HG02623 (cell line): ENCODE data around the gene ELK1.
"Not testable (repeated sequence)": the region's sequence is repeated elsewhere in the genome, so short reads cannot be mapped to it uniquely, and the experiment has no call there.

Experiments
- ATAC-seq: cut with Tn5 transposase; IDR thresholded peaks from one replicate; pipeline ENCODE4 v1.9.1; 2021; ENCODE audit warnings: moderate library complexity; ENCODE audit not compliant: unreplicated experiment

Gene ELK1, protein sequence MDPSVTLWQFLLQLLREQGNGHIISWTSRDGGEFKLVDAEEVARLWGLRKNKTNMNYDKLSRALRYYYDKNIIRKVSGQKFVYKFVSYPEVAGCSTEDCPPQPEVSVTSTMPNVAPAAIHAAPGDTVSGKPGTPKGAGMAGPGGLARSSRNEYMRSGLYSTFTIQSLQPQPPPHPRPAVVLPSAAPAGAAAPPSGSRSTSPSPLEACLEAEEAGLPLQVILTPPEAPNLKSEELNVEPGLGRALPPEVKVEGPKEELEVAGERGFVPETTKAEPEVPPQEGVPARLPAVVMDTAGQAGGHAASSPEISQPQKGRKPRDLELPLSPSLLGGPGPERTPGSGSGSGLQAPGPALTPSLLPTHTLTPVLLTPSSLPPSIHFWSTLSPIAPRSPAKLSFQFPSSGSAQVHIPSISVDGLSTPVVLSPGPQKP

DNA sequence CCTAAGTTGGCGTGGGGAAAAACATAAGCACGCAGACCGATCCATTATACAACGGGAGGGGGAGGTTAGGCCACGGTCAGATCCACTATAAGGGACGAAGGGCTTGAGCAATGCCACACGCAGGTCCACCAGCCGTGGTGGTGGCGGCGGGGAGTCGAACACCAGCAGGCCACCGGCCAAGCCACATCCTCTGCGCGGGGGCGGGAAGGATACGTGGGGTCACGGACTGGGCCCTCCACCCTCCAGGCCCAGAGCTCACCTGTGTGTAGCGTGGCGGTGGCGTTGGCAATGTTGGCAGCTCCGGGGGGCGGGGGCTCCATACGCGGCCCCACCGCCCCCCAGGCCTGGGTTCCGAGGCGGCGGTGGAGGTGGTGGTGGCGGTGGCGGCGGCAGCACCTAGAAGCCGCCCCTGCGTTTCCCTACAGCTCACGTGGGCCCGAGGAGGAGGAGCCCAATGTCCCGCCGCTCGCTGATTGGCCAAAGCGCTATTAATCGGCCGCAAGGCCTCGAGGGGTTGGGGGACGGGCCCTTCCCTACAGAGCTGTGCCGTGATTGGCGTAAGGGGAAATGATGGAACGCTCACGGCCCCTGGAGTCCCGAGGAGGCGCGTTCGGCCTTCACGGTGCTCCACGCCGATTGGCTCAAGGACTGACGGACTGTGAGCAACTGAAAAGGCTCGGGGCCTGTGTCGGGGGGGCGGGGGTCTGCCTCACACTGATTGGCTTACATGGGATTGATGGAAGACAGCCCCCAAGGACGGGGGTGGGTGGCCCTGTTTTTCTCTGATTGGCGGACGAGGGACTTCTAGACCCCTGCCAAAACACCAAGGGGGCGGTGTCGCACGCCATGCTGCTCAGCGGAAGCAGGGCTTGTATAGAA is at the start of gene ELK1:
TSS of gene ELK1 (minus strand) at position 400 of the 879 bp plus-strand sequence. CDS start 9,122 bp downstream, outside the sequence.
- peak; percentile 90 for ATAC-seq

DNA sequence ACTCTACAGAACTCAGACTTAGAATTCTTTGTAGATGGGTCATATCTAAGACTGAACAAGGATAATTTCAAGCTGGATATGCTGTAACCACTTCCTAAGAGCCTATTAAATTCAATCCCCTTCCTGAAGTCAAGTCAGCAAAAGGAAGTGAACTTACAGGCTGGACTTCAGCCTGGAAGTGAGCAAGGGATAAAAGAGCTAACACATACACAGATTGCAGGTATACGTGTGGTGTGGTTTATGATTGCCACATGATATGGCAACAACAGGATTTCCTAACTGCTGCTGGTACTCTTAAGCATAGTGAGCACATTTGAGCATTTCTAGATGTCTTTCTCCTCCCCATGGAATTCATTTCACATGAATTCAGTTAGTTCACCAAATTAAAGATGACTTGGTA is 46.8 kb upstream of the ELK1 start:
- no peak for ATAC-seq

DNA sequence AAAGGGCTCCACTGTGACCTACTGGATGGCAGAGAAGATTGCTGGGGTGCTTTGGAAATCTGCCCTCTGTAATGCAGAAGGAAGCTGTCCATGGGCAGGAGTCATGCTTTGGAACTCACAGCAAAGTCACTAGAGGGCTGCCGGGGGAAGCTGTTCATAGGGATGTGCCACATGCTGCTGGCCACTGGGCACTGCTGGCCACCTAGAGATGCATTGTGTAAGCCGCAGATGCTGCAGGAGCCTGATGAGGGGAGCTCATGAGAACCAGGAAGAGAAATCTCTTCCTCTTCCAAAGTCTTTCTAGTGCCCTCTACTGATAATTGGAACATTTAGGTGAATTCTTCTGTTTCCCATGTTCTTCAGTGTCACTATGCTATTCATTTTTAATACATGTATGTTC is 39.8 kb upstream of the ELK1 start:
- ATAC-seq = no peak

DNA sequence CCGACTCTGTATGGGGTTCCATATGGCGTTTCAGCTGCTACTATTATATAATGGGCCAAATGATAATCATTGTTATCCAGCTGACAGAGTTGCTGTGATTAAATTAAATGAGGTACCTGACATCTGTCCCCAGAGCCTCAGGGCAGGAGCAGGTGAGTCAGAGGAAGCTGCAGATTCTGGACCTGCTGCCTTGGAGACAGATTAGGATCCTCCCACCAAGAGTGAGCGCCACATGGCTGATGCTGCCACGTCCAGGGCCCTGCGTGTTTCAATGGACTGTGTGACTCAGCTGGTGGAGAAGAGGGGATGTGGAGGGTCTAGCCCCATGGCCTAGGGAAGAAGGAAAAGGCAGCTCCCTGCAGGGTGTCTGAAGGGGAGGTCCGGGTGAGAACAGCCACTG is 36.9 kb upstream of the ELK1 start:
- ATAC-seq = no peak

DNA sequence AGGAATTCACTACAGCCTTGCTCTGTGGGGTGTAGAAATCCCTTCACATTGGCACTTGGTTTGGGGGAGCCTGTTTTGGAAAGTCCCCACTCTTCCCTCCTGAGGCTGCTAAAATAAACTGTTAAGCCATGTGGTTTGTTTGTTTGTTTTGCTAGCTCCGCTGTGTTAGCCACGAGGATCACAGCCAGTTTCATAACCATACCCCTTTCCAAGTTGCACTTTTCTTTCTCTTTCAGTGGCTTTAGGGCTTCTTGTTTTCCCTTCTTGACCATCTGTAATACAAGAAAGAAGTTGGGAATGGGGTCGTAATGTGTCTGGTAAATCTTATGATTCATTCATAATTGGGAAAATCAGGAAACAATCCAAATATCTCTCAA is 33.5 kb upstream of the ELK1 start:
- ATAC-seq = no peak

DNA sequence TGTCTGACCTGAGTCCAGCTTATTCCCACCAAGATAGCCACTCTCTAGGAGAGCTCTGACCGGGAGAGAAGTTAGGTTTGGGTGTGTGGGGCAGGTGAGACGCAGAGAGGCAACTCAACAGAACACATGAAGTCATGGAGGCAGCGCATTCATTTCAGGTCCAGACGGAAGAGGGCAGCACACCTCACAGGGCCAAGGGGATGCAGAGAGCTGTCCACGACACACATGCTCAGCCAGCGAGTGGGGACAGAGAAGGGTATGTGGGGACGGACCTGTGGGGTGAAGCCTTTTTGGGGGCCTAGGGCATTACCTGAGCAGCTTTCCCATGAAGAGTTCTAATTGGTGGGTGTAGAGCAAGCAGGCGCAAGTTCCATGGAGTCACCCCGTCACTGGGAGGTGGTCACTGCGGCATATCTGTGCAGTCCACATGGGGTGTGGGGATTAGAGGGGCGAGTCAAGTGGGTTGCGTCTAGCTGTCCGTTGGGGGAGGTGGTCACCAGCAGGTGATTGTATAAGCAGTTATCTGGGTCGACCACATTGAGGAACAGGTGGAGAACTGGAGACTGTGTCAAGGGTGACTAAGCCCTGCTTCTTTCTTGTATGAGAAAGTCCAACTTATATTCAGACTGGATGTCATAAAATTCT is 32.9 kb upstream of the ELK1 start:
- ATAC-seq = no peak

DNA sequence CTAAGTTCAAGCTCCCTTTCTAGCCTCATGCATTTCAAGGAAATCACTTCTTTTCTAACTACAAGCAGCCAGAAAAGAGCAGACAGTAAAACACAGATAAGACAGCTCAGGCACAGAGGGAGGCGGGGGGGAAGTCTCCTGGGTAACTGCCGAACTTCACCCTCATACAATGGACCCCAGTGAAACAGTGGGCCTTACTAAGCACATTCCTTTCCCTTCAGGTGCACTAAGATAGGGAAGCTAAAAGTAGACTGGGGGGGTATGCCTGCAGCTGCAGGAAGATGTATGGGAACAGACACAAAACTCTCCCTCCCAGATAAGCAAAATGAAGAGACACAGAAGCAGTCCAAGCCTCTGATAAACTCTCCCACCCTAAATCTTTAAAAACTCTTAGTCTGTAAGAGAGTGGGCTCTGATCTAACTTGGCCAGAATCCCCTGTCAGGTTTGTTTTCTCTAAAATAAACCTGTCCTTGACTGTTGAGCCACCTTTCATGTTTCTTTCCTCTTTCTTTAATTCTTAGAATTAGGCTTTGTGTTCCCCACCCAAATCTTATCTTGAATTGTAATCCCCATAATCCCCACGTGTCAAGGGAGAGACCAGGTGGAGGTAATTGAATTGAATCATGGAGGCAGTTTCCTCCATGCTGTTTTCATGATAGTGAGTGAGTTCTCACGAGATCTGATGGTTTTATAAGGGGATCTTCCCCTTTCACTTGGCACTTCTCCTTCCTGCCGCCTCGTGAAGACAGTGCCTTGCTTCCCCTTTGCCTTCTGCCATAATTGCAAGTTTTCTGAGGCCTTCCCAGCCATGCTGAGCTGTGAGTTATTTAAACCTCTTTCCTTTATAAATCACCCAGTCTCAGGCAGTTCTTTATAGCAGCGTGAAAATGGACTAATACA is 25.8 kb upstream of the ELK1 start:
- ATAC-seq = not testable (repeated sequence)

DNA sequence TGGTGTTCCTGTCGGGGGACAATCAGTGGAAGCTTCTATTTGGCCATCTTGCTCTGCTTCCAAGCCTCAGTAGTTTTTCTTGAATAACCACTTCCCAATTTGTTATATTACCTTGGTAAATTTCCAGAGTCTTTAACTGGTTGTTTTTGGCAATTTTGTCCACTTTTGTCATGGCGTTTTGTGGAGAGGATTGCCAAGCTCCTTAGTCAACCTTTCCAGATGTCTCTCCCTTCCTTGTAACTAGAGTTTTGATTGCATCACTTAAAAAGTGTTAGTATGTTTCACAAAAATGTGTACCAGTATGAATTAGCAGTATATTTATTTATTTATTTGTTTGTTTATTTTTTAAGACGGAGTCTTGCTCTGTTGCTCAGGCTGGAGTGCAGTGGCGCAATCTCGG is 24.4 kb upstream of the ELK1 start:
- ATAC-seq = no peak

DNA sequence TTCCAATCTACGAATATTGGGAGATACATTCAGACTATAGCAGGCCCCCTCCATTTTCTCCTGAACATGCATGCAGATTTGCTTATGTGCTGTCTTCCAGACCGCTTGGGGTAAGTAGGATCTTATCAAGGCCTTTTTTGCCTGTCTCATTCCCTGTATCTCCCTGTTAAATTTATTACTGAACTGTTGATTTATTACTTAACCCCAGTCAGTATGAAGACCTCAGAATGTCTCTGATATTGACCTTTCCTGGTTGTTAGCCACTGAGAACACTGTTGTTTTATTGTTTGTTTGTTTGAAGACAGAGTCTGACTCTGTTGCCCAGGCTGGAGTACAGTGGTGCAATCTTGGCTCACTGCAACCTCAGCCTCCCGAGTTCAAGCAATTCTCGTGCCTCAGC is 15.4 kb upstream of the ELK1 start:
- ATAC-seq = not testable (repeated sequence)

DNA sequence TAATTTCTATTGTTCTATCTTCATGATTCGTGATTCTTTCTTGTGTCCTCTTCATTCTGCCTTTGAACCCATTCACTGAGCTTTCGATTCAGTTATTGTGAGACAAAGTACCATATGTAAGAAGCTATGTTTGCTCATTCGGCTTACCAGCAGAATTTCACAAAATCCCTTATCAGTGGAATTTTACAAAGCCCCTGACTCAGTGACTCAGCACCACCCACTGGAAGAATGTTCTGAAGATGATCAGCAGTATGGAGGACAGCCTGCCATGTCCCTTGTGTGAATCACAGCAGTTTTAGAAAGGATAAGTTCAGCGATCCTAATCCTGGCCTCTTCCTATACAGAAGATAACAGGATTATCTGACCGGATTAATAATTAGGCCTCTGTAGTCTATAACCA is 14.4 kb upstream of the ELK1 start:
- no peak for ATAC-seq

DNA sequence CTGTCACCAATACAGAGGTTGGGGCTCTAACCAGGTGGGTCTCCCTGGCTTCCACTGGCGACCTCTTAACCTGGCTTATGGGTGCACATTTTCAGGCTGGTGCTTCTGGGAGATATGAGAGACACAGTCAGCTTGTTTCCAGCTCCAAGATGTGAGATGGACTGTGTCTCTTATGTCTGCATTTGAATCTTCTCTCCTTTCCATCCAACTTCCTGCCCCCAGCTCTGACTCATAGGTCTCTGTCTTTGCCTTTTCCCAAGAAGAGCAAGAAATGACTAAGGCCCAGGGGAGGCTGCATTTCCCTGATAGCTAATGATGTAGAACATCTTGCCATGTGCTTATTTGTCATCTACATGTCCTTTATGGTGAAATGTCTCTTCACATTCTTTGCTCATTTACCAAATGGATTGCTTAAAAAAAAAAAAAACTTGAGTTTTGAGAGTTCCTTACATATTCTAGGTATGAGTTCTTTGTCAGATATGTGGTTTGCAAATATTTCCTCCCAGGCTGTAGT is 11.8 kb upstream of the ELK1 start:
- no peak for ATAC-seq

DNA sequence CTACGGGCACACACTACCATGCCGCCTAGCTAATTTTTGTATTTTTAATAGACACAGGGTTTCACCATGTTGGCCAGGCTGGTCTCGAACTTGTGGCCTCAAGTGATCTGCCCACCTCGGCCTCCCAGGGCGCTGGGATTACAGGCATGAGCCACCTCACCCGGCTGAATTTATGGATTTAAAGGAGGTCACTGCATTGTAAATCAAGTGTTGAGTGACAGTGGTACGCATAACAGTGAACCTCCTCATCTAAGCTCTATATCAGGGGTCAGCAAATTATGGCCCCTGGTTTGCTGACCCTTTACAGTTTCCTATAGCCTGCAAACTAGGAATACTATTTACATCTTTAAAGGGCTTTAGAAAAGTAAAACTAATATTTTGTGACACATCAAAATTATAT is 11.2 kb upstream of the ELK1 start:
- no peak for ATAC-seq

DNA sequence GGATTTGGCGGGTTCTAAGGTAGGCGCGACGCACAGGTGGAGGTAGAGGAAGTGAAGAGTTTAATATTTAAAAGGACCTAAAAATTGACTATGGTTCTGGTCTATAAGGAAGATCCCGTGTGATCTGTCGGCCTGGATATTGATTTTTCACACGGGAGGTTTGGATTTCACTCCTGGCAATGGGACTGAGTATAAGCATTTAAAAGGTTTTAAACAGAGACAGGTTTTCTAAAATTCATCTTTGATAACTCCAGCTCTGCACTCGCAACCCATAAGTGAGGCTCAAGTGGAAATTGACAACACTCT is 9.0 kb upstream of the ELK1 start:
- no peak for ATAC-seq

DNA sequence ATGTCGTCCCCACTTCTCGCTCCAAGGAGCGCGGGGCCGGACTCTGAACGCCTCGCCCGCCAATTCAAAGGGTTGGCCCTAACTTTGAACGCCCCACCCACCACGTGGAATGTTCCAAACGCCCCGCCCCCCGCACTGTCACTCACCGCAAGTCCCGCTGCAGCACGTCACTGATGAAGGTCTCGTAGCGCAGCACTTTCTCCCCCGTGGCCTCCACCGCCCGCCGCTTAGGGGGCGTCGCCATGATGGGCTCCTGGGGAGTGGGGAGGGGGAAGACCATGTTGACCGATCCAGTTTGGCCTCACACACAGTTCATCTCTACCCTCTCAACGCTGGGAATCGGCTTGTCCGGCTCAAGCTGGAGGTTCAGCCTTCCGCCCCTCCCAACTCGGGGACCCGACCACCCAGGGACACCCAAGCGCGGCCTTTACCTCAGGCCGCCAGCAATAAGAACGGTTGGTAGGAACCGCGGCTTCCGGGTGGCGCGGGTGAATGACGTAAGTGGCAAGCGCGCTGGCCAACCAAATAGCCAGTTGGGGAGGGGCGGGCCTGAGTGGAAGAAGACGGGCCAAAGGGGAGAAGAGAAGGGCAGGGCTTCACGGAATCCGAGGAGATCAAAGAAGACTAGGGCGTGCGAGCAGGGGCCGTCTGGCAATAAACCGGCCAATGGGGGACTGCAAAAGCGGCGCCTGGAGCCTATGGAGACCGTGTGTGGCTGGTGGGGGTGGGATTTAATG is 8.5 kb upstream of the ELK1 start, which contains the start of gene UXT:
TSS of gene UXT (minus strand) at position 497 of the 737 bp plus-strand sequence. CDS start at position 244, 253 bp downstream.
- peak; percentile 75 for ATAC-seq

DNA sequence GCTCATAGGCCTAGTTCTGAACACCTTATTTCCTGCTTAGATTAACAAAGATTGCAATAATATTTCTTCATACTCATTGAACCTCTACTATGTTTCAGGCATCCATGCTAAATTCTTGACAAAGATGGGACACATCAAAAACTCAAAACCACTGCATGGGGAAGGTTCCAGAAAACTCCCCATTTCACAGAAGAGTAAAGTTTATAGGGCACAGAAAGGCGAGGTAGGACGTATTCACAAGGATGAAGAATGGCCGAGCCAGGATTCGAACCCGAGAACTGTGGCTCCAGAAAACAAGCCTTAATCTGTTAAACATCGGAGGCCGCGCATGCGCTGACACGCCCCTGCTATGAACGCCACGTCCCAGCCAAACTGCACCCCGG is 7.9 kb upstream of the ELK1 start:
- ATAC-seq = no peak

DNA sequence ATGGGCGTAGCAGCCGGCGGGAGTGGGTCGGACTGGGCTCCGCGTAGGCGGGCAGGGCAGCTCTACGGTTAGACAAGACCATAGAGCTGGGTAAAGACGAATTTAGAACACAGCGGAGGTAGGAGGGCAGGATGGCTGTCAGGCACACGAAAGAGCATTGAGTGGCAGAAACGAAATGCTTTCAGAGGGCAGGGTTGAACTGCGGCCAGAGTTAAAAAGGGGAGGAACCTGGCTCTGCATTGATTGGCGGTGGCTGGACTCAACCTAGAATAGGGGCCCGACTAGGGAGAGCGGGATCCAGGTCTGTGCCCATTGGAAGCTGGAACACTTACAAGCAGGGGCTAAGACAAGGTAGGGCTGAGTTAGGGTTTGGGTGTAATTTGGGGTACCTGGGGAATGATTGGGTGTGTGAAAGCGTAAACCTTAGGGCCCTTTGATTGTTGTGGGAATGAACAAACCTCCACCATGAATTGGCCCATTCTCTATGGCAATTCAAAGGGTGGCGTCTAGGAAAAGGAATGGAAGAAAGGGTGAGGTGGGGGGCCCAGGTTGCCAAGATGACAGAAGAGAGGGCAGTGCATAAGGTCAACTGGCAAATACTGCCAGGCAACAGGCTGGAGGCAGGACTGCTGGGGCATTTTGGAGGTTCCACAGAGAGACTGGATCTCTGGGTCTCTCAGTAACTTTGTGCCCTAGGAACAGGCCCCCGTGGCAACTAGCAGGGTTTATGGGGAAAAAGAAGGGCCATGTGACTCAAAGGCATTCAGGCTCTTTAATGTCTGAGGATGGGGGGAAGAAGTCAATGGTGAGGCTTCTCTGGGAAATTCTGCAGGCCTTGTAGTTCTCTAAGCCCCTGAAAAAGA is 911 bp upstream of the ELK1 start:
- ATAC-seq = no peak

DNA sequence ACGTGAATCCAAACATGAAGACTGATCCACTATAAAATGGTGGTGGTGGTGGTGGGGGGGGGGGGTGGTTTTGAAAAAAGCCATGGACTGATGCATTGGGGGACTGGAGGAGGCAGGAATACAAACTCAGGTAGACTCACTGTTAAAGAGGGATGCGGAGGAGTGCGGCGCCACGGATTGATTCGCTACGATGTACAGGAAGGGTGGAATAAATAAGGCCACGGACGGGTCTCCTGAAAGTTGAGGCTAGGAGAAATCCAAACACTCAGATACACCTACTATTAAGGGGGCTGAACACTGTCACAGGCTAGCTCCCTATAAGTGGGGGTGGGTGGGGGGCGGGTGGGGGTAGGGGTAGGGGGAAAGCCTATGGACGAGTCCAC is 591 bp downstream of the ELK1 start:
- no peak for ATAC-seq

DNA sequence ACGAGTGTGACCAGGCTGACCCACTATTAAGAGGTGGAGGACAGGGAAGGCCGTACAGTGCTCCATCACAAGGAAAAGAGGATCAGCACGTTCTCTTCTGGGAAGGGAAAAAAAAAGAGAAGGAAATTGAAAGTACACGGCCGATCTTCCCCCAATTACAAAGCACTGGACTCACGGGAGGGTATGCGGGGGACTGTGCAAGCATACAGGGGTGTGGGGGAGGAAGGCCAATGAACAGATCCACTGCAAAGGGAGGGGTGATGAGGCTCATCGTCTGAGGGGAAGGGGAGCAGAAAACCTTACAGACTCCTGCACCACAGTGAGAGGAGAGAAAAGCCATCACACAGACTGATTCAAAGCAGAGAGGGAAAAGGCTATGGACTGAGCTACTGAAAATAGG is 1.1 kb downstream of the ELK1 start:
- no peak for ATAC-seq

DNA sequence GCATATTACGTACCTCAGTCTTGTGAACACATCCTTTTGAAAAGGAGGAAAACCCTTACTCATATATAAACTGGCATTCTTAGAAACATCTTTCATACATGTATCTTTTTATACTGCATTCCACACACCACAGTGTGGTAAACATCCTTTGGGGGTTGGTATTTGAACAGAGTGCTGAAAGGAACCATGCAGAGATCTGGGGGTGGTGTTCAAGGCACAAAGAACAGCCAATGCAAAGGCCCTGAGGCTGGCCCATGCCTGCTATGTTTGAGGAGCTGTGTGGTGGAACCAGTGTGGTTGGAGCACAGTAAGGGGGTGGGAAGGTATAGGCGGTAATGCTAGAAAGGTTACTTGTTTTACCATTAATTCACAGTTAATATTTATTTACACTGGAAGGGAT is 2.0 kb downstream of the ELK1 start:
- ATAC-seq = no peak
